OCI-LY7 (cell line): ENCODE data around the gene ZNF512.

ENCODE experiments used
- CTCF ChIP-seq: fragments of 200-600 bp; sonication (generic); conservative IDR thresholded peaks from 2 replicates; pipeline ENCODE4 v1.5.1; 2014; ENCODE audit warnings: mild to moderate bottlenecking, antibody characterized with exemption, low read length, moderate library complexity, mixed read lengths
- EZH2phosphoT487 ChIP-seq: fragments of 200-600 bp; sonication (generic); IDR thresholded peaks from 2 replicates; pipeline ENCODE4 v1.6.1; 2018; ENCODE audit warnings: low read depth, borderline replicate concordance, mild to moderate bottlenecking, mixed run types, antibody characterized with exemption, low read length, moderate library complexity, mixed read lengths

GRCh38 chr2:27664622-27665363 is 82.0 kb downstream of the ZNF512 start:
- TF ChIP-seq CTCF (no peak), EZH2phosphoT487 (no peak)
